Measurements from ENCODE around the gene ADAMTS20.

The ADAMTS20 gene

DNA sequence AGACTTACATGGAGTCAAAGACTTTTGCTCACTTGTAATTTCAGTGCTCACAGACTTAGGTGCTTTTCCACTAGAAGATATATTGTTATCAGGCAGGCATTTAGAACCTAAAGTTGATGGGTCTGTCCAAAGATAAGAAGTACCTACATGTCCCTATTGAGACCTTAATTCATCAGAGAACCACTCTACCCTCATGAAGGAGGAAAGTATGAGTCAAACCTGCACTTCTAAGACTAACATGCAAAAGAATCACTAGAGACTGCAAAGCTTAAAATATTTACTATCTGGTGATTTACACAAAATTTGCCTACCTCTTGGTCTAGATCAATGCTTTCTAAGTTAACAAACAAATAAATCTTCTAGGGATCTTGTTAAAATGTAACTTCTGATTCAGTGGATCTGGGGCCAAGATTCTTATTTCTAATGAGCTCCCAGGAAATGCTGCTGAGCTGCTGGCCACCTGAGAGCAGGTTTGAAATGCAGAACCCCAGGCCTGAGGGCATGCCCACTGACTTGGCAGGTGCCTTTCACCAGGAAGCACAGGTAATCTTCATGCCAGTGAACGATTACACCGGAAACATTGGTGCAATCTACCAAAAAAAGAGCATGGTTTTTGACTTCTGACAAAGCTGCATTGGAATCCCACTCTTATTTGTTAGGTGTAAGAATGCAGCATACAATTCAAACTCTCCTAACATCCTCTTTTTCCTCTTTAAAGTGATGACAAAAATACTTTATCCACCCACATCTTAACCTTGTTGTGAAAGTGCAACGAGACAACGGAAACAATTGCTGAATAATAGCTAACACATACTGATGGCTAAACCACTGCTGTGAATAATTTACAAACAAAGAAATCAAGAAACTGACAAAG lies 214.2 kb downstream of the ADAMTS20 start:
- no peak overlapping the region for H3K4me3 ChIP-seq (ENCODE audit: insufficient read depth, low read length, poor library complexity, severe bottlenecking)
- H4K20me1 ChIP-seq (ENCODE audit: low read depth, low read length) = no peaks in the 10 kb centered on the region
- H3K36me3 ChIP-seq (ENCODE audit: low read length) = no peaks in the 10 kb centered on the region
- no peaks in the 10 kb centered on the region for H3K9me3 ChIP-seq (ENCODE audit: insufficient read depth, low read length)
- H3F3A ChIP-seq (ENCODE audit: insufficient read depth) = no peaks in the 10 kb centered on the region
- H2AFZ ChIP-seq (ENCODE audit: low read depth, low read length, severe bottlenecking) = no peak overlapping the region
- no peak for TF ChIP-seq EZH2phosphoT487 (conservative IDR thresholded peaks at IDR 0.05; ENCODE audit: low read length)
- H3K4me2 ChIP-seq (ENCODE audit: low read depth, low read length, poor library complexity, severe bottlenecking) = no peak overlapping the region
- no peak overlapping the region for H3K9ac ChIP-seq (ENCODE audit: low read length)
- no peaks in the 10 kb centered on the region for H3K27me3 ChIP-seq (ENCODE audit: low read length)
- H3K9me2 ChIP-seq (replicated peaks; ENCODE audit: insufficient read depth, low read length) = no peaks in the 10 kb centered on the region
- H3K79me2 ChIP-seq (ENCODE audit: insufficient read depth, low read length) = no peaks in the 10 kb centered on the region
- H3K27ac ChIP-seq (ENCODE audit: low read depth, low read length) = no peak overlapping the region

DNA sequence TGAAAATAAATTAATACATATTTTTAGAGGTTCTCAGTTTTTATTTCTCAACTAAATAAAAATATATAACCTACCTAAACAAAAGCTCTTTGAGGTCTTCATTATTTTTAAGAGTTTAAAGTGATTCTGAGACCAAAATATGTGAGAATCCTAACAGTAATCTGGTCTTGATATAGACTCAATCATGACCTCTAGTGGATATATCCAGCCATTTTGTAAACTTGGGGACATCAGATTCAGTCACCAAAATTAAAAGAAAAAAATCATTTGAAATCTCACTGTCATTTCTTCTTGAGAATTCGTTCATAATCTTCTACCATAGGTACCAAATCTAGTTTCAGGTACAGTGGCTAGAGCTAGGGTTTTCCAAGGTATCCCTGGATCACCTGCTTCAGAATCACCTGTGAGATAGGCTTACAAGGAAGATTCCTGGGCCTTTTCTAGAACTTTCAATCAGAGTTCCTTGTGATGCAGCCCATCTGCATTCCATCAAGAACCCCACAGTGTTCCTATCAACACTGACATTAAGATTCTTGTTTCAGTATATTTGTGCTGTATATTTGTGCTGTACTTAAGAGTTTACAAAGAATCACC lies 214.9 kb downstream of the ADAMTS20 start:
- H3K4me2 ChIP-seq (ENCODE audit: low read depth, low read length, poor library complexity, severe bottlenecking) = no peak overlapping the region
- no peaks in the 10 kb centered on the region for H3K36me3 ChIP-seq (ENCODE audit: low read length)
- H3K79me2 ChIP-seq (ENCODE audit: insufficient read depth, low read length) = no peaks in the 10 kb centered on the region
- H3K9ac ChIP-seq (ENCODE audit: low read length) = no peak overlapping the region
- no peaks in the 10 kb centered on the region for H3F3A ChIP-seq (ENCODE audit: insufficient read depth)
- no peaks in the 10 kb centered on the region for H3K9me2 ChIP-seq (replicated peaks; ENCODE audit: insufficient read depth, low read length)
- H3K27ac ChIP-seq (ENCODE audit: low read depth, low read length) = no peak overlapping the region
- H3K9me3 ChIP-seq (ENCODE audit: insufficient read depth, low read length) = no peaks in the 10 kb centered on the region
- H3K4me3 ChIP-seq (ENCODE audit: insufficient read depth, low read length, poor library complexity, severe bottlenecking) = no peak overlapping the region
- no peaks in the 10 kb centered on the region for H4K20me1 ChIP-seq (ENCODE audit: low read depth, low read length)
- no peaks in the 10 kb centered on the region for H3K27me3 ChIP-seq (ENCODE audit: low read length)
- no peak overlapping the region for H2AFZ ChIP-seq (ENCODE audit: low read depth, low read length, severe bottlenecking)
- no peak for TF ChIP-seq EZH2phosphoT487 (conservative IDR thresholded peaks at IDR 0.05; ENCODE audit: low read length)
- TF ChIP-seq, protein P1, sequence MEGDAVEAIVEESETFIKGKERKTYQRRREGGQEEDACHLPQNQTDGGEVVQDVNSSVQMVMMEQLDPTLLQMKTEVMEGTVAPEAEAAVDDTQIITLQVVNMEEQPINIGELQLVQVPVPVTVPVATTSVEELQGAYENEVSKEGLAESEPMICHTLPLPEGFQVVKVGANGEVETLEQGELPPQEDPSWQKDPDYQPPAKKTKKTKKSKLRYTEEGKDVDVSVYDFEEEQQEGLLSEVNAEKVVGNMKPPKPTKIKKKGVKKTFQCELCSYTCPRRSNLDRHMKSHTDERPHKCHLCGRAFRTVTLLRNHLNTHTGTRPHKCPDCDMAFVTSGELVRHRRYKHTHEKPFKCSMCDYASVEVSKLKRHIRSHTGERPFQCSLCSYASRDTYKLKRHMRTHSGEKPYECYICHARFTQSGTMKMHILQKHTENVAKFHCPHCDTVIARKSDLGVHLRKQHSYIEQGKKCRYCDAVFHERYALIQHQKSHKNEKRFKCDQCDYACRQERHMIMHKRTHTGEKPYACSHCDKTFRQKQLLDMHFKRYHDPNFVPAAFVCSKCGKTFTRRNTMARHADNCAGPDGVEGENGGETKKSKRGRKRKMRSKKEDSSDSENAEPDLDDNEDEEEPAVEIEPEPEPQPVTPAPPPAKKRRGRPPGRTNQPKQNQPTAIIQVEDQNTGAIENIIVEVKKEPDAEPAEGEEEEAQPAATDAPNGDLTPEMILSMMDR (IDR thresholded peaks at IDR 0.05; ENCODE audit: insufficient read depth, low read length, poor library complexity, severe bottlenecking) = peak; percentile 47

DNA sequence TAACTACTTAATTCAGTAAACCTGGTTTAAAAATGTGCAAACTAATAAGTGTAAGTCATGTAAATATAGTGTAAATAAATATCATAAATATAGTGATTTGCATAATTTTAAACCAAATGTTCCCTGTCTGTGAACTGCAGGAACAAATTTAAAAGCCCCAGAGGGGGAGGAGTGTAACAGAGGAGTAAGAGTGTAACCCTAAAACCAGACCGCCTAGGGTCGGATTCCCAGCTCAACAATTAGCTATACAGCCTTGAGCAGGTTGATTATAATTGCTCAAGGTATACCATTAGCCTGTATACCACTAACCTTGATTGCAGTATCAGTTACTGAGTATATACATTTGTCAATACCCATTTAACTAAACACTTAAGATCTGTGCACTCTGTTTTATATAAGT lies 218.4 kb downstream of the ADAMTS20 start:
- no peak overlapping the region for H3K4me3 ChIP-seq (ENCODE audit: insufficient read depth, low read length, poor library complexity, severe bottlenecking)
- no peak overlapping the region for H2AFZ ChIP-seq (ENCODE audit: low read depth, low read length, severe bottlenecking)
- H3F3A ChIP-seq (ENCODE audit: insufficient read depth) = no peaks in the 10 kb centered on the region

More for the DNA sequence above, 218.4 kb downstream of the ADAMTS20 start:
- no peak overlapping the region for H3K9ac ChIP-seq (ENCODE audit: low read length)
- TF ChIP-seq EZH2phosphoT487 (conservative IDR thresholded peaks at IDR 0.05; ENCODE audit: low read length) = no peak
- TF ChIP-seq, protein P1 (IDR thresholded peaks at IDR 0.05; ENCODE audit: insufficient read depth, low read length, poor library complexity, severe bottlenecking) = no peak
- no peaks in the 10 kb centered on the region for H3K9me2 ChIP-seq (replicated peaks; ENCODE audit: insufficient read depth, low read length)
- no peaks in the 10 kb centered on the region for H3K79me2 ChIP-seq (ENCODE audit: insufficient read depth, low read length)
- H3K27me3 ChIP-seq (ENCODE audit: low read length) = no peaks in the 10 kb centered on the region
- no peaks in the 10 kb centered on the region for H3K9me3 ChIP-seq (ENCODE audit: insufficient read depth, low read length)
- H3K36me3 ChIP-seq (ENCODE audit: low read length) = no peaks in the 10 kb centered on the region
- no peaks in the 10 kb centered on the region for H4K20me1 ChIP-seq (ENCODE audit: low read depth, low read length)
- H3K27ac ChIP-seq (ENCODE audit: low read depth, low read length) = no peak overlapping the region
- no peak overlapping the region for H3K4me2 ChIP-seq (ENCODE audit: low read depth, low read length, poor library complexity, severe bottlenecking)
